Mesenchymal stem cell (in vitro differentiated cells and primary cell): ENCODE measurements around the gene RHNO1.
A peak's percentile ranks its signal among the peaks of the same experiment; 100 is the strongest.

ENCODE experiments used
- DNase-seq: peaks from one replicate; pipeline ENCODE4 v3.0.0-alpha.2; 2013
- H2AFZ ChIP-seq: one replicate; pipeline ENCODE4 v1.6.1; 2013; ENCODE audit warnings: low read depth, mild to moderate bottlenecking, control low read depth, inconsistent platforms, low read length, moderate library complexity
- H2AK5ac ChIP-seq: 2 replicates; pipeline ENCODE4 v1.6.1; 2013; ENCODE audit warnings: low read length, moderate library complexity, mild to moderate bottlenecking, inconsistent platforms; ENCODE audit not compliant: severe bottlenecking
- H2BK120ac ChIP-seq: one replicate; pipeline ENCODE4 v1.6.1; 2013; ENCODE audit warnings: low read depth, mild to moderate bottlenecking, inconsistent platforms, low read length, moderate library complexity
- H2BK12ac ChIP-seq, 2 experiments: one replicate each; pipeline ENCODE4 v1.6.1; 2013; ENCODE audit warnings: inconsistent platforms in 2 of 2, low read length in 2 of 2, mild to moderate bottlenecking in 2 of 2, moderate library complexity in 2 of 2, control low read depth in 1 of 2
- H2BK15ac ChIP-seq: one replicate; pipeline ENCODE4 v1.6.1; 2013; ENCODE audit warnings: mild to moderate bottlenecking, low read depth, inconsistent platforms; ENCODE audit not compliant: poor library complexity, severe bottlenecking
- H2BK5ac ChIP-seq: 2 replicates; pipeline ENCODE4 v1.6.1; 2013; ENCODE audit warnings: low read depth, mild to moderate bottlenecking, low read length, control low read depth, inconsistent platforms; ENCODE audit not compliant: poor library complexity, severe bottlenecking
- H3K14ac ChIP-seq, 2 experiments: one replicate each; pipeline ENCODE4 v1.6.1; 2013; ENCODE audit warnings: inconsistent platforms in 2 of 2, low read length in 2 of 2, control low read depth in 1 of 2, mild to moderate bottlenecking in 1 of 2, moderate library complexity in 1 of 2
- H3K18ac ChIP-seq, 2 experiments: one replicate each; pipeline ENCODE4 v1.6.1; 2013; ENCODE audit warnings: inconsistent platforms in 2 of 2, low read length in 2 of 2, control low read depth in 1 of 2, low read depth in 1 of 2, mild to moderate bottlenecking in 1 of 2
- H3K23ac ChIP-seq, 2 experiments: one replicate each; pipeline ENCODE4 v1.6.1; 2013; ENCODE audit warnings: inconsistent platforms in 2 of 2, low read length in 2 of 2, mild to moderate bottlenecking in 2 of 2, moderate library complexity in 2 of 2, control low read depth in 1 of 2
- H3K27ac ChIP-seq: 2 replicates; pipeline ENCODE4 v1.5.1; 2013; ENCODE audit warnings: mild to moderate bottlenecking, moderate library complexity, low read length, control low read depth, inconsistent platforms; ENCODE audit not compliant: poor library complexity, severe bottlenecking
- H3K27me3 ChIP-seq, 2 experiments: 2 replicates each; pipeline versions ENCODE4 v1.6.1 to v1.7.0; 2013; ENCODE audit warnings: low read length in 2 of 2, mild to moderate bottlenecking in 2 of 2, moderate library complexity in 2 of 2, control low read depth in 1 of 2, inconsistent platforms in 1 of 2; ENCODE audit not compliant: control insufficient read depth in 1 of 2, insufficient read depth in 1 of 2
- H3K36me3 ChIP-seq, 2 experiments: 2 replicates each; pipeline versions ENCODE4 v1.6.1 to v1.7.0; 2013; ENCODE audit warnings: low read length in 2 of 2, control low read depth in 1 of 2, inconsistent platforms in 1 of 2, low read depth in 1 of 2, mild to moderate bottlenecking in 1 of 2; ENCODE audit not compliant: insufficient read depth in 2 of 2, control insufficient read depth in 1 of 2
- H3K4ac ChIP-seq, 2 experiments: one replicate each; pipeline ENCODE4 v1.6.1; 2013; ENCODE audit warnings: inconsistent platforms in 2 of 2, low read length in 2 of 2, mild to moderate bottlenecking in 2 of 2, moderate library complexity in 2 of 2, control low read depth in 1 of 2, low read depth in 1 of 2
- H3K4me1 ChIP-seq: 2 replicates; pipeline ENCODE4 v1.6.1; 2013; ENCODE audit warnings: low read depth, low read length, control low read depth; ENCODE audit not compliant: control insufficient read depth, insufficient read depth
- H3K4me2 ChIP-seq: 2 replicates; pipeline ENCODE4 v1.6.1; 2013; ENCODE audit warnings: low read length, mild to moderate bottlenecking, inconsistent platforms; ENCODE audit not compliant: poor library complexity, severe bottlenecking
- H3K4me3 ChIP-seq, 2 experiments: 2 replicates each; pipeline versions ENCODE4 v1.5.1 to v1.7.0; 2013; ENCODE audit warnings: low read length in 2 of 2, mild to moderate bottlenecking in 2 of 2, control low read depth in 1 of 2, low read depth in 1 of 2; ENCODE audit not compliant: insufficient read depth in 1 of 2
- H3K79me1 ChIP-seq: replicated peaks from 2 replicates; pipeline ENCODE4 v1.6.1; 2013; ENCODE audit warnings: mild to moderate bottlenecking, control low read depth, low read length, inconsistent platforms; ENCODE audit not compliant: poor library complexity, severe bottlenecking
- H3K9ac ChIP-seq: 2 replicates; pipeline ENCODE4 v1.7.0; 2013; ENCODE audit warnings: mild to moderate bottlenecking, low read length, moderate library complexity
- H3K9me3 ChIP-seq: 2 replicates; pipeline ENCODE4 v1.7.0; 2013; ENCODE audit warnings: mild to moderate bottlenecking, low read length; ENCODE audit not compliant: control insufficient read depth
- H4K8ac ChIP-seq: one replicate; pipeline ENCODE4 v1.6.1; 2013; ENCODE audit warnings: inconsistent platforms, mild to moderate bottlenecking, low read length, moderate library complexity
- H4K91ac ChIP-seq: one replicate; pipeline ENCODE4 v1.6.1; 2013; ENCODE audit warnings: mild to moderate bottlenecking, low read length, inconsistent platforms
- WGBS: methylation state at CpG from one replicate; pipeline ENCODE4 v1.1.7; 2013; ENCODE audit warnings: mixed read lengths; 5-methylcytosine and 5-hydroxymethylcytosine counted together

Gene RHNO1

GRCh38 chr12:2841056-2841650 lies 35.9 kb upstream of the RHNO1 start:
- peaks cover 0 to 4% of the 10 kb centered on the region in 2 experiments for H3K27me3 ChIP-seq
- no peak overlapping the region for H3K14ac ChIP-seq
- 78% methylated on average over 9 of the region's 9 CpGs for WGBS
- DNase-seq = no peak
- H4K91ac ChIP-seq = no peak overlapping the region
- no peak overlapping the region for H2BK120ac ChIP-seq
- H2AK5ac ChIP-seq = no peak overlapping the region
- H3K4me1 ChIP-seq = peaks cover 12% of the 10 kb centered on the region
- no peak overlapping the region for H3K4me2 ChIP-seq
- no peak overlapping the region for H3K4ac ChIP-seq
- no peak overlapping the region for H2BK12ac ChIP-seq
- H3K36me3 ChIP-seq = no peaks in the 10 kb centered on the region
- no peak overlapping the region for H2BK15ac ChIP-seq
- no peak overlapping the region for H3K18ac ChIP-seq
- no peaks in the 10 kb centered on the region for H3K79me1 ChIP-seq
- H3K9ac ChIP-seq = no peak overlapping the region
- H4K8ac ChIP-seq = no peak overlapping the region
- H2BK5ac ChIP-seq = no peak overlapping the region
- H3K9me3 ChIP-seq = no peaks in the 10 kb centered on the region
- no peak overlapping the region for H3K23ac ChIP-seq
- H3K27ac ChIP-seq = no peak overlapping the region
- H2AFZ ChIP-seq = no peak overlapping the region
- H3K4me3 ChIP-seq = no peak overlapping the region

- no peaks in the 10 kb centered on the region for H3K27me3 ChIP-seq
- H3K4me1 ChIP-seq = peaks cover 17% of the 10 kb centered on the region
- no peak overlapping the region for H4K91ac ChIP-seq
- H2BK120ac ChIP-seq = no peak overlapping the region
- H2BK15ac ChIP-seq = no peak overlapping the region
- no peaks in the 10 kb centered on the region for H3K79me1 ChIP-seq
- H3K14ac ChIP-seq = no peak overlapping the region
- no peak overlapping the region for H3K18ac ChIP-seq
- H3K4me2 ChIP-seq = no peak overlapping the region
- no peak overlapping the region for H2BK12ac ChIP-seq
- H3K36me3 ChIP-seq = no peaks in the 10 kb centered on the region
- no peak overlapping the region for H3K27ac ChIP-seq
- no peak overlapping the region for H3K4ac ChIP-seq
- no peak overlapping the region for H2BK5ac ChIP-seq
- H3K23ac ChIP-seq = no peak overlapping the region
- no peak overlapping the region for H2AFZ ChIP-seq
- no peak overlapping the region for H4K8ac ChIP-seq
- DNase-seq = no peak
- no peak overlapping the region for H3K4me3 ChIP-seq
- WGBS = 95% methylated on average over 4 of the region's 5 CpGs
- H3K9me3 ChIP-seq = no peaks in the 10 kb centered on the region
- no peak overlapping the region for H2AK5ac ChIP-seq
- H3K9ac ChIP-seq = no peak overlapping the region
Measured at GRCh38 chr12:2842948-2843347, 34.1 kb upstream of the RHNO1 start.

- Histone ChIP-seq H3K79me1 (no peaks in the 10 kb centered on the region), H2BK15ac (no peak overlapping the region), H3K4me1 (peaks cover 32% of the 10 kb centered on the region), H2BK5ac (no peak overlapping the region), H3K9ac (no peak overlapping the region), H3K9me3 (no peaks in the 10 kb centered on the region), H2BK120ac (peak overlapping the region; percentile 59), H2AFZ (peak overlapping the region; percentile 57), H3K36me3 (no peaks in the 10 kb centered on the region), H3K4me3 (no peak overlapping the region), H2BK12ac (peak overlapping the region; percentile 4 to 44), H2AK5ac (no peak overlapping the region), H3K14ac (no peak overlapping the region), H3K27me3 (no peaks in the 10 kb centered on the region), H4K8ac (peak overlapping the region; percentile 87), H3K23ac (no peak overlapping the region), H3K27ac (no peak overlapping the region), H3K4me2 (no peak overlapping the region), H3K18ac (peak overlapping the region; percentile 31 to 72), H4K91ac (peak overlapping the region; percentile 94), H3K4ac (peak overlapping the region; percentile 4 to 30)
- WGBS = 92% methylated on average over 9 of the region's 9 CpGs
- peak; percentile 12 for DNase-seq
Measured at GRCh38 chr12:2844786-2845185, 32.2 kb upstream of the RHNO1 start.

GRCh38 chr12:2845280-2845679 lies 31.7 kb upstream of the RHNO1 start:
- Histone ChIP-seq H3K27ac (no peak overlapping the region), H2BK12ac (peak overlapping the region; percentile 44 to 72), H4K8ac (peak overlapping the region; percentile 94), H3K14ac (no peak overlapping the region), H3K4me3 (no peak overlapping the region), H3K36me3 (no peaks in the 10 kb centered on the region), H3K23ac (no peak overlapping the region), H3K4me1 (peaks cover 32% of the 10 kb centered on the region), H4K91ac (peak overlapping the region; percentile 94), H3K4me2 (no peak overlapping the region), H2BK120ac (no peak overlapping the region), H2BK15ac (no peak overlapping the region), H3K27me3 (no peaks in the 10 kb centered on the region), H2AFZ (peak overlapping the region; percentile 57), H3K9ac (no peak overlapping the region), H3K9me3 (no peaks in the 10 kb centered on the region), H2AK5ac (no peak overlapping the region), H3K79me1 (no peaks in the 10 kb centered on the region), H3K18ac (peak overlapping the region; percentile 31 to 72), H2BK5ac (no peak overlapping the region), H3K4ac (peak overlapping the region; percentile 30 to 37)
- 39% methylated on average over 2 of the region's 6 CpGs for WGBS
- peak; percentile 88 for DNase-seq
